Measurements from ENCODE around the gene RPP30.

The RPP30 gene

GRCh38 chr10:90859321-90859751 is 12.4 kb upstream of the RPP30 start:
- Histone ChIP-seq H3K4me3 (replicated peaks; ENCODE audit: low read depth, low read length) (no peak overlapping the region), H3K27me3 (replicated peaks; ENCODE audit: control insufficient read depth, insufficient read depth, low read length) (no peaks in the 10 kb centered on the region; the same call in none of the 2 replicates), H3K36me3 (ENCODE audit: control insufficient read depth, insufficient read depth, low read length) (no peaks in the 10 kb centered on the region)
- TF ChIP-seq, protein P1, sequence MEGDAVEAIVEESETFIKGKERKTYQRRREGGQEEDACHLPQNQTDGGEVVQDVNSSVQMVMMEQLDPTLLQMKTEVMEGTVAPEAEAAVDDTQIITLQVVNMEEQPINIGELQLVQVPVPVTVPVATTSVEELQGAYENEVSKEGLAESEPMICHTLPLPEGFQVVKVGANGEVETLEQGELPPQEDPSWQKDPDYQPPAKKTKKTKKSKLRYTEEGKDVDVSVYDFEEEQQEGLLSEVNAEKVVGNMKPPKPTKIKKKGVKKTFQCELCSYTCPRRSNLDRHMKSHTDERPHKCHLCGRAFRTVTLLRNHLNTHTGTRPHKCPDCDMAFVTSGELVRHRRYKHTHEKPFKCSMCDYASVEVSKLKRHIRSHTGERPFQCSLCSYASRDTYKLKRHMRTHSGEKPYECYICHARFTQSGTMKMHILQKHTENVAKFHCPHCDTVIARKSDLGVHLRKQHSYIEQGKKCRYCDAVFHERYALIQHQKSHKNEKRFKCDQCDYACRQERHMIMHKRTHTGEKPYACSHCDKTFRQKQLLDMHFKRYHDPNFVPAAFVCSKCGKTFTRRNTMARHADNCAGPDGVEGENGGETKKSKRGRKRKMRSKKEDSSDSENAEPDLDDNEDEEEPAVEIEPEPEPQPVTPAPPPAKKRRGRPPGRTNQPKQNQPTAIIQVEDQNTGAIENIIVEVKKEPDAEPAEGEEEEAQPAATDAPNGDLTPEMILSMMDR (IDR thresholded peaks at IDR 0.05; ENCODE audit: insufficient read depth, low read length, poor library complexity, severe bottlenecking) = no peak
- DNase-seq (ENCODE audit: extremely low read depth, insufficient read length) = no peak

DNA sequence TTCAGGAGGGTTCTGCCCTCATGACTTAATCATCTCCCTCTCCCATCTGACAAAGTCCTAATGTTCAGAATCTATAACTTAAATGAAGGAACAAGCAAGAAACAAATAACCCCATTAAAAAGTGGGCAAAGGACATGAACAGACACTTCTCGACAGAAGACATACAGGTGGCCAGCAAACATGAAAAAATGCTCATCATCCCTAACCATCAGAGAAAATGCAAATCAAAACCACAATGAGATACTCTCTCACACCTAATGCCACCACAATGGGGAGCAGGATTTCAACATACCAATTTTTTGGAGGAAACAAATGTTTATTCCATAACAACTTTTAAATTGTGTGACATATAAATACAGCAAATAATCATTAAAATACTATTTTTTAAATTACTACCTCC is 11.0 kb upstream of the RPP30 start:
- Histone ChIP-seq H3K27me3 (replicated peaks; ENCODE audit: control insufficient read depth, insufficient read depth, low read length) (no peaks in the 10 kb centered on the region; the same call in none of the 2 replicates), H3K4me3 (replicated peaks; ENCODE audit: low read depth, low read length) (no peak overlapping the region), H3K36me3 (ENCODE audit: control insufficient read depth, insufficient read depth, low read length) (no peaks in the 10 kb centered on the region)
- TF ChIP-seq, protein P1 (IDR thresholded peaks at IDR 0.05; ENCODE audit: insufficient read depth, low read length, poor library complexity, severe bottlenecking) = no peak
- no peak for DNase-seq (ENCODE audit: extremely low read depth, insufficient read length)

GRCh38 chr10:90862908-90863514 is 8.8 kb upstream of the RPP30 start:
- Histone ChIP-seq H3K27me3 (replicated peaks; ENCODE audit: control insufficient read depth, insufficient read depth, low read length) (no peaks in the 10 kb centered on the region), H3K4me3 (replicated peaks; ENCODE audit: low read depth, low read length) (no peak overlapping the region), H3K36me3 (ENCODE audit: control insufficient read depth, insufficient read depth, low read length) (no peaks in the 10 kb centered on the region)
- TF ChIP-seq, protein P1 (IDR thresholded peaks at IDR 0.05; ENCODE audit: insufficient read depth, low read length, poor library complexity, severe bottlenecking) = peak; percentile 60
- no peak for DNase-seq (ENCODE audit: extremely low read depth, insufficient read length)

- Histone ChIP-seq H3K4me3 (replicated peaks; ENCODE audit: low read depth, low read length) (no peak overlapping the region), H3K36me3 (ENCODE audit: control insufficient read depth, insufficient read depth, low read length) (no peaks in the 10 kb centered on the region), H3K27me3 (replicated peaks; ENCODE audit: control insufficient read depth, insufficient read depth, low read length) (no peaks in the 10 kb centered on the region)
- DNase-seq (ENCODE audit: extremely low read depth, insufficient read length) = no peak
- TF ChIP-seq, protein P1 (IDR thresholded peaks at IDR 0.05; ENCODE audit: insufficient read depth, low read length, poor library complexity, severe bottlenecking) = peak; percentile 42
Measured at GRCh38 chr10:90865401-90865800, 6.4 kb upstream of the RPP30 start.

GRCh38 chr10:90866050-90866598 is 5.7 kb upstream of the RPP30 start:
- TF ChIP-seq, protein P1 (IDR thresholded peaks at IDR 0.05; ENCODE audit: insufficient read depth, low read length, poor library complexity, severe bottlenecking) = no peak
- no peak overlapping the region for H3K4me3 ChIP-seq (replicated peaks; ENCODE audit: low read depth, low read length)
- H3K36me3 ChIP-seq (ENCODE audit: control insufficient read depth, insufficient read depth, low read length) = no peaks in the 10 kb centered on the region
- no peaks in the 10 kb centered on the region for H3K27me3 ChIP-seq (replicated peaks; ENCODE audit: control insufficient read depth, insufficient read depth, low read length)
- no peak for DNase-seq (ENCODE audit: extremely low read depth, insufficient read length)
